GM10266 (cell line): Measurements from ENCODE around the gene METTL9.
A peak's percentile ranks its signal among the peaks of the same experiment; 100 is the strongest.
"Not testable (repeated sequence)": the region's sequence is repeated elsewhere in the genome, so short reads cannot be mapped to it uniquely, and the experiment has no call there.

Experiments used
- DNase-seq: peaks from one replicate; pipeline ENCODE4 v3.0.0; 2012; ENCODE audit errors: extremely low spot score
- TF ChIP-seq, protein P1 (sequence below): IDR thresholded peaks from 2 replicates; pipeline ENCODE4 v1.5.1; 2012; ENCODE audit warnings: mild to moderate bottlenecking, low read depth; ENCODE audit not compliant: control insufficient read depth, insufficient read depth; ENCODE audit errors: missing control alignments

METTL9 gene

GRCh38 chr16:21599122-21600030 is at the start of gene METTL9:
Gene METTL9 (plus strand): TSS chr16:21599577. CDS start chr16:21599734, 157 bp downstream.
- DNase-seq, result peak; percentile 96
- TF ChIP-seq, protein P1, sequence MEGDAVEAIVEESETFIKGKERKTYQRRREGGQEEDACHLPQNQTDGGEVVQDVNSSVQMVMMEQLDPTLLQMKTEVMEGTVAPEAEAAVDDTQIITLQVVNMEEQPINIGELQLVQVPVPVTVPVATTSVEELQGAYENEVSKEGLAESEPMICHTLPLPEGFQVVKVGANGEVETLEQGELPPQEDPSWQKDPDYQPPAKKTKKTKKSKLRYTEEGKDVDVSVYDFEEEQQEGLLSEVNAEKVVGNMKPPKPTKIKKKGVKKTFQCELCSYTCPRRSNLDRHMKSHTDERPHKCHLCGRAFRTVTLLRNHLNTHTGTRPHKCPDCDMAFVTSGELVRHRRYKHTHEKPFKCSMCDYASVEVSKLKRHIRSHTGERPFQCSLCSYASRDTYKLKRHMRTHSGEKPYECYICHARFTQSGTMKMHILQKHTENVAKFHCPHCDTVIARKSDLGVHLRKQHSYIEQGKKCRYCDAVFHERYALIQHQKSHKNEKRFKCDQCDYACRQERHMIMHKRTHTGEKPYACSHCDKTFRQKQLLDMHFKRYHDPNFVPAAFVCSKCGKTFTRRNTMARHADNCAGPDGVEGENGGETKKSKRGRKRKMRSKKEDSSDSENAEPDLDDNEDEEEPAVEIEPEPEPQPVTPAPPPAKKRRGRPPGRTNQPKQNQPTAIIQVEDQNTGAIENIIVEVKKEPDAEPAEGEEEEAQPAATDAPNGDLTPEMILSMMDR, result no peak

- not testable (repeated sequence) for DNase-seq
Measured at GRCh38 chr16:21549975-21550374, 49.4 kb upstream of the METTL9 start.

- DNase-seq, result not testable (repeated sequence)
Measured at GRCh38 chr16:21550435-21550834, 48.9 kb upstream of the METTL9 start.

- DNase-seq, result not testable (repeated sequence)
Measured at GRCh38 chr16:21551076-21551475, 48.3 kb upstream of the METTL9 start.

GRCh38 chr16:21551600-21551999 is 47.8 kb upstream of the METTL9 start:
- not testable (repeated sequence) for DNase-seq

DNA sequence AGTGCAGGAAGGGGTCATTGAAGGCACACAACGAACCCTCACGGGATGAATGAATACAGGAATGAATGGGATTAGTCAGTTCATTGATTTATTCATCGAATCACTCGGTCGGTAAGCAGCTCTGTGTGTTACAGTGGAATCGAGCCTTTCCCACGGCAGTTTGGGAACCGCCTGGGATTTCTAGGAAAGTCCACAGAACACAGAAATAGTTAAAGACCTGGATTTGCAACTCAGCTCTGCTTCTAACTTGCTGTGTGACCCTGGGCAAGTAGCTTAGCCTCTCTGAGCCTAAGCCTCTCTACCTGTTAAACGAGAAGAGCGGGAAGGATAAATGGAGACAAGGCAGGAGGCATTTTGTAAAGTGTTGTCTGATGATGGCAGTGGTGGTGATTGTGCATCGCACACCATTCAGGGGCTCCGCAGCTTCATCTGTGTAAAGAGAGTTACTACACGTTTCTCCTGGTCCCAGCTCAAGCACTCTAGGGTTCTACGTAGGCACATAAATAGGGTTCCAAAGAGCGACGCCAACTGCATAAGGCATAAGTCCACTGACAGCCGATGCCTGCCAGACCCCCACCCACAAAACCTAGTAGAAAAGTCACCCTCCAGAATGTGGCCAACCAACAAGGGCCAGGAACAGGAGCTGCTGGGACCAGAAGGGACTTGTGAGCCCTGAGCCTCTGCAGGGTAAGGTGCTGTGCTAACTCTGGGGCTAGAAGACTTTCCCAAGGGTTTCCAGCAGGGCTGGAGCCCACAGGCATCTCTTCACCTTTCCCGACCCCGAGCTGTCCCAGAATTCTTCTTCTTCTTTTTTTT is 45.7 kb upstream of the METTL9 start:
- DNase-seq, result not testable (repeated sequence)

GRCh38 chr16:21554795-21555585 is 44.4 kb upstream of the METTL9 start:
- TF ChIP-seq, protein P1, result peak; percentile 93
- DNase-seq, result peak; percentile 87

DNA sequence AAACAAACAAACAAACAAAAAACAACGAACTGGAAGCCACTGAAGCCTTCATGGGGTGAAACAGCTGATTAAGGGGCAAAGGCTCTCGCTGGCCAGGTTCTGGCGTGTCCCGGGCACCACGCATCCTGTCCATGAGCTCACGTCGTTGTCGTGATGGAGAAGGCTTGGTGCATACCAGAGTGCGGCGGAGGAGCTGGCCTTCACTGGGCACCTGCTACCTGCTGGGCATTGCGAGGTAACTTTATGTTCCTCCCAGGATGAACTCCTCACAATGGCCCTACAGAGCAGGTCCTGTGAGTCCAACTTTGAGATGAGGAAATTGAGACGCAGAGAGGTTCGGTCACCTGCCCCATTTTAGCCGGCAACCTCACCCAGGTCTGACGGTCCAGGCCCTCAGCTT is 43.8 kb upstream of the METTL9 start:
- not testable (repeated sequence) for DNase-seq

GRCh38 chr16:21556026-21556595 is 43.3 kb upstream of the METTL9 start:
- DNase-seq, result not testable (repeated sequence)

DNA sequence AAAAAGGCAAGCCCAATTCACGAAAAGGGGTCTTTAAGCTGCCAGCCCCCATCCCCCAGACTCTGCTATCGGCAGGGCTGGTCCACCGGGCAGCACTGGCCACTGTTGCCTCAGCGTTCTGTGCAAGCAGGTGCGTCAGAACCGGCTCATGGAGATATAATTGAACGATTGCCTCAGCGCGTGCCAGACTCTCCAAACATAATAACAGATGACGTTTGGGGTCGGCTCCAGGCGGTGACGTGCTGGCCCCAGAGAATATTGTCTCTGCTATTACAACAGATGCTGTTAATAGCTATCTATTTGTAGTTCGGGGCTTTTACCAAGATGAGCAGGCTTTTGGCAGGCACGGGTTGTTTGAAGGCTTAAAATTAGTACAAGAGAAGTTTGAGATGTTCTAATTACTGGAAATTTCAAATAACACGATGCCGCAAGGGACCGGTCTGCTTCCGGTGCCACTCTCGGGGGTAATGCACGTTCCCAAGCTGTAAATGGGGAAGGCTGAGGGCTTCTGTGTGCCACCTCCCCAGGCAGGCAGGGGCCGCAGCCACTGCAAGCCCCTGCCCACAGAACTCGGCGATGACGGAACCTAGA is 42.6 kb upstream of the METTL9 start:
- not testable (repeated sequence) for DNase-seq

DNA sequence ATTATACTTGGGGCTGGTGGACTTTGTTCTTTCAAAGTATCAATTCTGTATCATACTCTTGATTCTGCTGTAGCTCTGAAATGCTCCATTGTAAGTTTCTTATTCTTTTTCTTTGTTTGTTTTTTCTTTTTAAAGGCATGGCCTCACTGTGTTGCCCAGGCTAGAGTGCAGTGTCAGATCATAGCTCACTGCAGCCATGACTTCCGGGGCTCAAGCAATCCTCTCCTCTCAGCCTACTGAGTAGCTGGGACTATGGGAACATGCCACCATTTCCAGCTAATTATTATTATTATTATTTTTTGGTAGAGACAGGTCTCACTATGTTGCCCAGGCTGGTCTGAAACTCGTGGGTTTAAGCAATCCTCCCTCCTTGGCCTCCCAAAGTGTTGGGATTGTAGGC is 38.9 kb upstream of the METTL9 start:
- no peak for DNase-seq
- TF ChIP-seq, protein P1, result no peak
